ENCODE results near the gene GRK5.
A peak's percentile ranks its signal among the peaks of the same experiment; 100 is the strongest.

Gene GRK5

GRCh38 chr10:119341459-119342301 is 134.3 kb downstream of the GRK5 start:
- TF ChIP-seq CTCF (IDR thresholded peaks at IDR 0.05; ENCODE audit: control insufficient read depth, extremely low read depth, insufficient read depth), result no peak

GRCh38 chr10:119342335-119342734 is 135.0 kb downstream of the GRK5 start:
- TF ChIP-seq CTCF (IDR thresholded peaks at IDR 0.05; ENCODE audit: control insufficient read depth, extremely low read depth, insufficient read depth), result no peak
- DNase-seq (ENCODE audit: low read depth), result no peak
- no peak overlapping the region for H3K4me3 ChIP-seq (ENCODE audit: low read depth, low read length)

More at GRCh38 chr10:119341459-119342301, 134.3 kb downstream of the GRK5 start:
- peak; percentile 8 for DNase-seq (ENCODE audit: low read depth)
- H3K4me3 ChIP-seq (ENCODE audit: low read depth, low read length), result no peak overlapping the region

GRCh38 chr10:119343011-119343601 is 135.7 kb downstream of the GRK5 start:
- H3K4me3 ChIP-seq (ENCODE audit: low read depth, low read length), result no peak overlapping the region
- no peak for DNase-seq (ENCODE audit: low read depth)
- TF ChIP-seq CTCF (IDR thresholded peaks at IDR 0.05; ENCODE audit: control insufficient read depth, extremely low read depth, insufficient read depth), result no peak

GRCh38 chr10:119344381-119344780 is 137.0 kb downstream of the GRK5 start:
- no peak for DNase-seq (ENCODE audit: low read depth)
- TF ChIP-seq CTCF (IDR thresholded peaks at IDR 0.05; ENCODE audit: control insufficient read depth, extremely low read depth, insufficient read depth), result no peak
- no peak overlapping the region for H3K4me3 ChIP-seq (ENCODE audit: low read depth, low read length)

- DNase-seq (ENCODE audit: low read depth), result no peak
- H3K4me3 ChIP-seq (ENCODE audit: low read depth, low read length), result no peak overlapping the region
- TF ChIP-seq CTCF (IDR thresholded peaks at IDR 0.05; ENCODE audit: control insufficient read depth, extremely low read depth, insufficient read depth), result no peak
These were observed 138.9 kb downstream of the GRK5 start for GRCh38 chr10:119346095-119346832.

- no peak for TF ChIP-seq CTCF (IDR thresholded peaks at IDR 0.05; ENCODE audit: control insufficient read depth, extremely low read depth, insufficient read depth)
- DNase-seq (ENCODE audit: low read depth), result no peak
- H3K4me3 ChIP-seq (ENCODE audit: low read depth, low read length), result no peak overlapping the region
These were observed 140.0 kb downstream of the GRK5 start for GRCh38 chr10:119347181-119347974.
